ENCODE results near the gene CDKAL1.
"Not testable (repeated sequence)": the region's sequence is repeated elsewhere in the genome, so short reads cannot be mapped to it uniquely, and the experiment has no call there.

DNA sequence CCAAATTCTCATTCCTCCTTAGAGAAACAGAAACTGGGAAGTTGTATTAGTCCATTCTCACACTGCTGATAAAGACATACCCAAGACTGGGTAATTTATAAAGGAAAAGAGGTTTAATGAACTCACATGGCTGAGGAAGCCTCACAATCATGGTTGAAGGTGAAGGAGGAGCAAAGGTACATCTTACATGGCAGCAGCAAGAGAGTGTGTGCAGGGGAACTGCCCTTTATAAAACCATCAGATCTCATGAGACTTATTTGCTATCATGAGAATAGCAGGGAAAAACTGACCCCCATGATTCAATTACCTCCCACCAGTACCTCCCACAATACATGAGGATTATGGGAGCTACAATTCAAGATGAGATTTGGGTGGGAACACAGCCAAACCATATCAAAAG is 720.2 kb downstream of the CDKAL1 start:
- TF ChIP-seq, protein P1, sequence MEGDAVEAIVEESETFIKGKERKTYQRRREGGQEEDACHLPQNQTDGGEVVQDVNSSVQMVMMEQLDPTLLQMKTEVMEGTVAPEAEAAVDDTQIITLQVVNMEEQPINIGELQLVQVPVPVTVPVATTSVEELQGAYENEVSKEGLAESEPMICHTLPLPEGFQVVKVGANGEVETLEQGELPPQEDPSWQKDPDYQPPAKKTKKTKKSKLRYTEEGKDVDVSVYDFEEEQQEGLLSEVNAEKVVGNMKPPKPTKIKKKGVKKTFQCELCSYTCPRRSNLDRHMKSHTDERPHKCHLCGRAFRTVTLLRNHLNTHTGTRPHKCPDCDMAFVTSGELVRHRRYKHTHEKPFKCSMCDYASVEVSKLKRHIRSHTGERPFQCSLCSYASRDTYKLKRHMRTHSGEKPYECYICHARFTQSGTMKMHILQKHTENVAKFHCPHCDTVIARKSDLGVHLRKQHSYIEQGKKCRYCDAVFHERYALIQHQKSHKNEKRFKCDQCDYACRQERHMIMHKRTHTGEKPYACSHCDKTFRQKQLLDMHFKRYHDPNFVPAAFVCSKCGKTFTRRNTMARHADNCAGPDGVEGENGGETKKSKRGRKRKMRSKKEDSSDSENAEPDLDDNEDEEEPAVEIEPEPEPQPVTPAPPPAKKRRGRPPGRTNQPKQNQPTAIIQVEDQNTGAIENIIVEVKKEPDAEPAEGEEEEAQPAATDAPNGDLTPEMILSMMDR (IDR thresholded peaks at IDR 0.05) = not testable (repeated sequence)
- TF ChIP-seq POLR2AphosphoS5, POLR2A, EP300 (IDR thresholded peaks at IDR 0.05): not testable (repeated sequence)
